Keratinocyte (primary cell): ENCODE data around the gene OGFRL1. TPM values are rescaled to one million over a fixed set of nuclear protein-coding genes. Genes with fewer than 3 reads are reported as not detected.

ENCODE experiments used
- DNase-seq: peaks from one replicate; pipeline ENCODE4 v3.0.0-alpha.2; 2011; ENCODE audit warnings: low read depth, missing footprints, low spot score
- FAIRE-seq: peaks from 2 replicates; lab custom pipeline; 2011; peaks lifted over from hg19 to GRCh38; lab: Jason Lieb, UNC
- H2AFZ ChIP-seq: 2 replicates; pipeline ENCODE4 v1.6.0; 2012; ENCODE audit warnings: low read length, control low read depth, inconsistent platforms; ENCODE audit not compliant: control insufficient read depth
- H3K27ac ChIP-seq: 2 replicates; pipeline ENCODE4 v1.5.1; 2011; ENCODE audit warnings: low read length; ENCODE audit not compliant: control insufficient read depth, insufficient read depth
- H3K27me3 ChIP-seq: 3 replicates; pipeline ENCODE4 v1.6.0; 2011; ENCODE audit warnings: low read length; ENCODE audit not compliant: control insufficient read depth, insufficient read depth; ENCODE audit errors: extremely low read depth
- H3K36me3 ChIP-seq, 2 experiments: 2 replicates in 1 of 2; 3 replicates in 1 of 2; pipeline ENCODE4 v1.5.1; 2011; ENCODE audit warnings: low read length in 2 of 2, mild to moderate bottlenecking in 1 of 2; ENCODE audit not compliant: control insufficient read depth in 2 of 2, insufficient read depth in 2 of 2; ENCODE audit errors: extremely low read depth in 1 of 2
- H3K4me1 ChIP-seq: 3 replicates; pipeline ENCODE4 v1.5.1; 2011; ENCODE audit warnings: low read length; ENCODE audit not compliant: control insufficient read depth, insufficient read depth; ENCODE audit errors: extremely low read depth
- H3K4me2 ChIP-seq: 3 replicates; pipeline ENCODE4 v1.6.0; 2011; ENCODE audit warnings: low read depth, low read length; ENCODE audit not compliant: control insufficient read depth, insufficient read depth; ENCODE audit errors: extremely low read depth
- H3K4me3 ChIP-seq, 3 experiments: fragments of 200-600 bp in 1 of 3; sonication (generic) in 1 of 3; 2 replicates in 2 of 3; 3 replicates in 1 of 3; pipeline ENCODE4 v1.5.1; 2011 to 2016; ENCODE audit warnings: low read length in 3 of 3, mild to moderate bottlenecking in 3 of 3, control low read depth in 2 of 3, inconsistent platforms in 1 of 3, low read depth in 1 of 3, mixed read lengths in 1 of 3, mixed run types in 1 of 3, moderate library complexity in 1 of 3; ENCODE audit not compliant: control insufficient read depth in 2 of 3, insufficient read depth in 2 of 3; ENCODE audit errors: extremely low read depth in 1 of 3
- H3K79me2 ChIP-seq: 2 replicates; pipeline ENCODE4 v1.6.0; 2012; ENCODE audit warnings: low read length; ENCODE audit not compliant: control insufficient read depth, insufficient read depth
- H3K9ac ChIP-seq: 3 replicates; pipeline ENCODE4 v1.6.0; 2011; ENCODE audit warnings: low read length; ENCODE audit not compliant: control insufficient read depth, insufficient read depth; ENCODE audit errors: extremely low read depth
- H3K9me1 ChIP-seq: 3 replicates; pipeline ENCODE4 v1.6.0; 2011; ENCODE audit warnings: low read length; ENCODE audit not compliant: control insufficient read depth, insufficient read depth; ENCODE audit errors: extremely low read depth
- H3K9me3 ChIP-seq: 2 replicates; pipeline ENCODE4 v1.5.1; 2012; ENCODE audit warnings: low read depth, low read length; ENCODE audit not compliant: control insufficient read depth
- H4K20me1 ChIP-seq: 3 replicates; pipeline ENCODE4 v1.6.0; 2011; ENCODE audit warnings: low read length; ENCODE audit not compliant: control insufficient read depth, insufficient read depth; ENCODE audit errors: extremely low read depth
- CTCF ChIP-seq, 3 experiments: IDR thresholded peaks in 1 of 3; conservative IDR thresholded peaks in 1 of 3; optimal IDR thresholded peaks in 1 of 3; 2 replicates in 2 of 3; 3 replicates in 1 of 3; pipeline versions ENCODE3 to v1.5.1; 2011; ENCODE audit warnings: low read length in 3 of 3, mild to moderate bottlenecking in 3 of 3, moderate library complexity in 2 of 3, control low read depth in 1 of 3, inconsistent platforms in 1 of 3; ENCODE audit not compliant: insufficient read depth in 2 of 3; ENCODE audit errors: extremely low read depth in 1 of 3
- EZH2 ChIP-seq: IDR thresholded peaks from one replicate; pipeline ENCODE4 v1.6.1; 2012; ENCODE audit warnings: inconsistent platforms, mild to moderate bottlenecking, low read length, moderate library complexity
- dilution Hi-C: fragments of 300-500 bp; cut with MboI; formaldehyde crosslinking; loops from one replicate; pipeline ENCODE4 v1.7.0; 2020; ENCODE audit warnings: low sequenced_read_pairs; ENCODE audit not compliant: extremely low pct_ligation_motif_present
- polyA plus RNA-seq, 5 experiments: library from polyadenylated mRNA; depleted of rRNA in 3 of 5; stranded (reverse) in 3 of 5; stranded (forward) in 1 of 5; unstranded in 1 of 5; fragments of >200 nt; gene quantifications; 1 replicate in 1 of 5; 2 replicates in 3 of 5; 3 replicates in 1 of 5; pipeline versions ENCODE4 v1.2.1 to v1.2.3, GENCODE V29; 2011 to 2012; ENCODE audit warnings: missing spikeins in 2 of 5, low read depth in 1 of 5, low replicate concordance in 1 of 5

The OGFRL1 gene
- polyA plus RNA-seq, 1 donor (not counting 4 experiments of a cell fraction or from before 2014, with no cell fraction given), result 9.3 TPM

- Histone ChIP-seq H3K27me3 (no peaks in the 10 kb centered on the region), H3K4me3 (no peak overlapping the region), H4K20me1 (no peaks in the 10 kb centered on the region), H3K79me2 (no peaks in the 10 kb centered on the region), H3K36me3 (no peaks in the 10 kb centered on the region), H3K4me1 (peaks cover 4% of the 10 kb centered on the region), H3K9me1 (no peaks in the 10 kb centered on the region), H3K9me3 (no peaks in the 10 kb centered on the region), H3K27ac (no peak overlapping the region), H2AFZ (no peak overlapping the region), H3K9ac (no peak overlapping the region), H3K4me2 (no peak overlapping the region)
- FAIRE-seq, result no peak
- dilution Hi-C loops, result no loop called here
- DNase-seq, result no peak
- TF ChIP-seq EZH2, result no peak
- TF ChIP-seq CTCF (optimal IDR thresholded peaks at IDR 0.05 in 1 of 3, IDR thresholded peaks at IDR 0.05 in 1 of 3, conservative IDR thresholded peaks at IDR 0.05 in 1 of 3; ENCODE audit: extremely low read depth in 1 of 3, insufficient read depth in 2 of 3, low read length in 3 of 3), result no peak
Measured at GRCh38 chr6:71333050-71333449, 44.4 kb downstream of the OGFRL1 start.

- H2AFZ ChIP-seq, result no peak overlapping the region
- no peaks in the 10 kb centered on the region for H3K36me3 ChIP-seq
- DNase-seq, result peak; percentile 50
- FAIRE-seq, result peak; percentile 68
- H3K9me1 ChIP-seq, result no peaks in the 10 kb centered on the region
- TF ChIP-seq EZH2 (no peak), CTCF (optimal IDR thresholded peaks at IDR 0.05 in 1 of 3, IDR thresholded peaks at IDR 0.05 in 1 of 3, conservative IDR thresholded peaks at IDR 0.05 in 1 of 3; ENCODE audit: extremely low read depth in 1 of 3, insufficient read depth in 2 of 3, low read length in 3 of 3) (no peak)
- no peak overlapping the region for H3K27ac ChIP-seq
- no peak overlapping the region for H3K4me3 ChIP-seq
- H3K79me2 ChIP-seq, result no peaks in the 10 kb centered on the region
- no peak overlapping the region for H3K4me2 ChIP-seq
- H3K27me3 ChIP-seq, result no peaks in the 10 kb centered on the region
- no peak overlapping the region for H3K9ac ChIP-seq
- H3K4me1 ChIP-seq, result peaks cover 4% of the 10 kb centered on the region
- no peaks in the 10 kb centered on the region for H3K9me3 ChIP-seq
- no peaks in the 10 kb centered on the region for H4K20me1 ChIP-seq
- dilution Hi-C loops, result no loop called here
Measured at GRCh38 chr6:71333697-71334096, 45.1 kb downstream of the OGFRL1 start.
